ENCODE measurements around the gene MKNK1. TPM values are rescaled to one million over a fixed set of nuclear protein-coding genes. Genes with fewer than 3 reads are reported as not detected.

The MKNK1 gene
- polyA plus RNA-seq, 1 donor (not counting 4 experiments of a cell fraction or from before 2014, with no cell fraction given), result 55.7 TPM

DNA sequence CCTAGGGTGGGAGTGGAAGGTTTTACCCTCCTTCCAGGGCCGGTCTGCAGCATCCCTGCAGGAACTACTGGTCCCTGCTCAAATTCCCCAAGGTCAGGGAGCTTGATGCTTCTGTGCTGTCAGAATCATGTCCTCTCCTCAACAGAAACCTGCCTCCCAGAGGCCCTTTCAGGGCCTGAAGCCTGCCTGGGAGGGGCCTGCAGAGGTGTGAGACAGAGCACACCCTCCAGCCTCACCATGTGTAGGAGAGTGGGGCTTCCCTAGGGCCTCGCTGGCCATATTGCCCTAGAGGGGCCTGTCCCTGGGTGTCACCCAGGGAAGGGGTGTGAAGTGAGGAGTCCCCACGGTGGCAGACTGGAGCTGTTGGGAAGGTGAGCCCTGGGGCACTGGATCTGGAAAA is 73.8 kb downstream of the MKNK1 start:
- no peak overlapping the region for H3K9ac ChIP-seq (ENCODE audit: control insufficient read depth, extremely low read depth, insufficient read depth, low read length)
- dilution Hi-C loops (cut with MboI; ENCODE audit: extremely low pct_ligation_motif_present, low sequenced_read_pairs), result no loop called here
- H3K9me3 ChIP-seq (ENCODE audit: control insufficient read depth, low read depth, low read length), result no peaks in the 10 kb centered on the region
- H3K36me3 ChIP-seq (ENCODE audit: control insufficient read depth in 2 of 2, extremely low read depth in 1 of 2, insufficient read depth in 2 of 2, low read length in 2 of 2), result no peaks in the 10 kb centered on the region
- DNase-seq (ENCODE audit: low read depth, low spot score), result no peak
- H2AFZ ChIP-seq (ENCODE audit: control insufficient read depth, low read length), result no peak overlapping the region
- no peak overlapping the region for H3K27ac ChIP-seq (ENCODE audit: control insufficient read depth, insufficient read depth, low read length)
- H3K4me2 ChIP-seq (ENCODE audit: control insufficient read depth, extremely low read depth, insufficient read depth, low read depth, low read length), result no peak overlapping the region
- H3K79me2 ChIP-seq (ENCODE audit: control insufficient read depth, insufficient read depth, low read length), result no peaks in the 10 kb centered on the region
- H3K9me1 ChIP-seq (ENCODE audit: control insufficient read depth, extremely low read depth, insufficient read depth, low read length), result no peaks in the 10 kb centered on the region
- peaks cover 5% of the 10 kb centered on the region for H3K4me1 ChIP-seq (ENCODE audit: control insufficient read depth, extremely low read depth, insufficient read depth, low read length)
- no peak for TF ChIP-seq EZH2 (IDR thresholded peaks at IDR 0.05; ENCODE audit: low read length)
- TF ChIP-seq, protein P1, sequence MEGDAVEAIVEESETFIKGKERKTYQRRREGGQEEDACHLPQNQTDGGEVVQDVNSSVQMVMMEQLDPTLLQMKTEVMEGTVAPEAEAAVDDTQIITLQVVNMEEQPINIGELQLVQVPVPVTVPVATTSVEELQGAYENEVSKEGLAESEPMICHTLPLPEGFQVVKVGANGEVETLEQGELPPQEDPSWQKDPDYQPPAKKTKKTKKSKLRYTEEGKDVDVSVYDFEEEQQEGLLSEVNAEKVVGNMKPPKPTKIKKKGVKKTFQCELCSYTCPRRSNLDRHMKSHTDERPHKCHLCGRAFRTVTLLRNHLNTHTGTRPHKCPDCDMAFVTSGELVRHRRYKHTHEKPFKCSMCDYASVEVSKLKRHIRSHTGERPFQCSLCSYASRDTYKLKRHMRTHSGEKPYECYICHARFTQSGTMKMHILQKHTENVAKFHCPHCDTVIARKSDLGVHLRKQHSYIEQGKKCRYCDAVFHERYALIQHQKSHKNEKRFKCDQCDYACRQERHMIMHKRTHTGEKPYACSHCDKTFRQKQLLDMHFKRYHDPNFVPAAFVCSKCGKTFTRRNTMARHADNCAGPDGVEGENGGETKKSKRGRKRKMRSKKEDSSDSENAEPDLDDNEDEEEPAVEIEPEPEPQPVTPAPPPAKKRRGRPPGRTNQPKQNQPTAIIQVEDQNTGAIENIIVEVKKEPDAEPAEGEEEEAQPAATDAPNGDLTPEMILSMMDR (optimal IDR thresholded peaks at IDR 0.05 in 1 of 3, IDR thresholded peaks at IDR 0.05 in 1 of 3, conservative IDR thresholded peaks at IDR 0.05 in 1 of 3; ENCODE audit: extremely low read depth in 1 of 3, insufficient read depth in 2 of 3, low read length in 3 of 3), result no peak
- no peak overlapping the region for H3K4me3 ChIP-seq (ENCODE audit: control insufficient read depth in 2 of 3, extremely low read depth in 1 of 3, insufficient read depth in 2 of 3, low read depth in 1 of 3, low read length in 3 of 3)
- peaks cover 26% of the 10 kb centered on the region for H3K27me3 ChIP-seq (ENCODE audit: control insufficient read depth, extremely low read depth, insufficient read depth, low read length)
- H4K20me1 ChIP-seq (ENCODE audit: control insufficient read depth, extremely low read depth, insufficient read depth, low read length), result no peaks in the 10 kb centered on the region
- no peak for FAIRE-seq

DNA sequence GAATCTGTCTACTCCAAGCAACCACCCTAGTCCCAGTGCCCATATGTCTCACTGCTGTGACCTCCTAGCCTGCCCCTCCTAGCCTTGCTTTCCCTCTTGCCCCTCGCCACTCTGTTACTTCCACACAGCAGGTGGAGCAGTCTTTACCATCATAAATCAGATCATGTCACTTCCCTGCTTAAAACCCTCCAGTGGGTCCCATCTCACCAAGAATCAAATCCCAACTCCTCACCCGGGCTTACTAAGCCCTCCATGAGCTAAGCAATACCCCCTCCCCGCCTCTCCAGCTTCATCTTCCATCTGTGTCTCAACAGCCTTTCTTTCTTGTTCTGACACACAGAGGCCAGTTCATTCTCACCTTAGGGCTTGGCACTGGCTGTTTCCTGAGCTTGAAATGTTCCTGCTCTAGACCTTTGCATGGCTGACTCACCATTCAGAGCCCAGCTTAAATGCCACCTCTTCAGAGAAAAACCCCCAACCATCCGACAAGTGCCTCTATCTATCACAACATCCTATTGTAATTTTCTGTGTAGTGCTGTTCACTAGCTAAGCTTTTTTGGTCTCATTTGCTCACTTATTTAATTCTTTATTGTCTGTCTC is 74.9 kb downstream of the MKNK1 start:
- H3K79me2 ChIP-seq (ENCODE audit: control insufficient read depth, insufficient read depth, low read length), result no peaks in the 10 kb centered on the region
- H4K20me1 ChIP-seq (ENCODE audit: control insufficient read depth, extremely low read depth, insufficient read depth, low read length), result no peaks in the 10 kb centered on the region
- peaks cover 26% of the 10 kb centered on the region for H3K27me3 ChIP-seq (ENCODE audit: control insufficient read depth, extremely low read depth, insufficient read depth, low read length)
- DNase-seq (ENCODE audit: low read depth, low spot score), result no peak
- H3K36me3 ChIP-seq (ENCODE audit: control insufficient read depth in 2 of 2, extremely low read depth in 1 of 2, insufficient read depth in 2 of 2, low read length in 2 of 2), result no peaks in the 10 kb centered on the region
- H2AFZ ChIP-seq (ENCODE audit: control insufficient read depth, low read length), result no peak overlapping the region
- FAIRE-seq, result peak; percentile 52
- H3K4me3 ChIP-seq (ENCODE audit: control insufficient read depth in 2 of 3, extremely low read depth in 1 of 3, insufficient read depth in 2 of 3, low read depth in 1 of 3, low read length in 3 of 3), result no peak overlapping the region
- TF ChIP-seq EZH2 (IDR thresholded peaks at IDR 0.05; ENCODE audit: low read length), result no peak
- TF ChIP-seq, protein P1 (optimal IDR thresholded peaks at IDR 0.05 in 1 of 3, IDR thresholded peaks at IDR 0.05 in 1 of 3, conservative IDR thresholded peaks at IDR 0.05 in 1 of 3; ENCODE audit: extremely low read depth in 1 of 3, insufficient read depth in 2 of 3, low read length in 3 of 3), result no peak
- no peak overlapping the region for H3K27ac ChIP-seq (ENCODE audit: control insufficient read depth, insufficient read depth, low read length)
- H3K9me1 ChIP-seq (ENCODE audit: control insufficient read depth, extremely low read depth, insufficient read depth, low read length), result no peaks in the 10 kb centered on the region
- no peak overlapping the region for H3K9ac ChIP-seq (ENCODE audit: control insufficient read depth, extremely low read depth, insufficient read depth, low read length)
- H3K4me2 ChIP-seq (ENCODE audit: control insufficient read depth, extremely low read depth, insufficient read depth, low read depth, low read length), result no peak overlapping the region
- dilution Hi-C loops (cut with MboI; ENCODE audit: extremely low pct_ligation_motif_present, low sequenced_read_pairs), result no loop called here
- H3K4me1 ChIP-seq (ENCODE audit: control insufficient read depth, extremely low read depth, insufficient read depth, low read length), result peaks cover 7% of the 10 kb centered on the region
- no peaks in the 10 kb centered on the region for H3K9me3 ChIP-seq (ENCODE audit: control insufficient read depth, low read depth, low read length)
